GM23248 (cell line): ENCODE measurements around the gene RPL27.

Experiments used
- EZH2 ChIP-seq: fragments of 200-600 bp; sonication (generic); IDR thresholded peaks from 2 replicates; pipeline ENCODE4 v1.6.1; 2018; ENCODE audit warnings: antibody characterized with exemption, mild to moderate bottlenecking; ENCODE audit not compliant: insufficient read depth, poor library complexity, severe bottlenecking
- EZH2phosphoT487 ChIP-seq: fragments of 200-600 bp; sonication (generic); IDR thresholded peaks from 2 replicates; pipeline ENCODE4 v1.6.1; 2018; ENCODE audit warnings: antibody characterized with exemption, moderate library complexity, mild to moderate bottlenecking, low read depth; ENCODE audit not compliant: insufficient read depth

DNA sequence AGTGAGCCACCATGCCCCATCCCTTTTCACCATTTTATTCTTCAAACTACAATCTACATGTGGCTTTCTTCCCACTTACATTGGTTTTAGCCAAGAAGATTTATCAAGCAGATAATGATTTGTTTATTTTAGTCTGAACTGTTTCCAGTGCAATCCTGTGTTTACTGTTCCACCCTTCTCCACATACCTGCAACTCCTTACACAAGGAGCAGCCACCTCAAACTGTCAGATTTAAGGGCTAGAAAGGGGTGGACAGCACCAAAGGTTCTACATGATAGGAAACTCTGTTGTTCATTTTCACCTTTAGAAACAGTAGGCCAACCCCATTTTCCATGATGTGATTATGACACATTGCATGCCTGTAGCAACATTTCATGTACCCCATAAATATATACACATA is 16.0 kb upstream of the RPL27 start:
- TF ChIP-seq EZH2 = no peak
- TF ChIP-seq EZH2phosphoT487 = no peak
